Smooth muscle cell (in vitro differentiated cells): Measurements from ENCODE around the gene BEND6. TPM values are rescaled to one million over a fixed set of nuclear protein-coding genes. Genes with fewer than 3 reads are reported as not detected.

Source experiments
- DNase-seq: peaks from one replicate; lab custom pipeline; 2025; ENCODE audit not compliant: unreplicated experiment; lab: John Stamatoyannopoulos, UW
- H2AFZ ChIP-seq: fragments of 200-600 bp; sonication (generic); 2 replicates; pipeline ENCODE4 v1.6.0; 2016; ENCODE audit warnings: antibody characterized with exemption, low read depth, mild to moderate bottlenecking
- H3F3A ChIP-seq: fragments of 200-600 bp; sonication (generic); 2 replicates; pipeline ENCODE4 v1.6.0; 2017; ENCODE audit warnings: antibody characterized with exemption, low read depth
- H3K27ac ChIP-seq: fragments of 200-600 bp; sonication (generic); 2 replicates; pipeline ENCODE4 v1.5.1; 2016; ENCODE audit warnings: low read depth, mild to moderate bottlenecking
- H3K27me3 ChIP-seq: fragments of 200-600 bp; sonication (generic); 2 replicates; pipeline ENCODE4 v1.6.1; 2016; ENCODE audit warnings: low read depth, mild to moderate bottlenecking
- H3K36me3 ChIP-seq: fragments of 200-600 bp; sonication (generic); 2 replicates; pipeline ENCODE4 v1.5.1; 2016; ENCODE audit warnings: low read depth
- H3K4me1 ChIP-seq: fragments of 200-600 bp; sonication (generic); 2 replicates; pipeline ENCODE4 v1.5.1; 2016; ENCODE audit warnings: low read depth
- H3K4me2 ChIP-seq: fragments of 200-600 bp; sonication (generic); 2 replicates; pipeline ENCODE4 v1.6.0; 2016; ENCODE audit warnings: mild to moderate bottlenecking
- H3K4me3 ChIP-seq: fragments of 200-600 bp; sonication (generic); 2 replicates; pipeline ENCODE4 v1.5.1; 2016; ENCODE audit warnings: mild to moderate bottlenecking
- H3K79me2 ChIP-seq: fragments of 200-600 bp; sonication (generic); 2 replicates; pipeline ENCODE4 v1.6.0; 2016; ENCODE audit warnings: low read depth, mild to moderate bottlenecking
- H3K9ac ChIP-seq: fragments of 200-600 bp; sonication (generic); 2 replicates; pipeline ENCODE4 v1.6.0; 2016; ENCODE audit warnings: low read depth
- H3K9me3 ChIP-seq: fragments of 200-600 bp; sonication (generic); replicated peaks from 2 replicates; pipeline ENCODE4 v1.5.1; 2016; ENCODE audit warnings: low read depth
- H4K20me1 ChIP-seq: fragments of 200-600 bp; sonication (generic); 2 replicates; pipeline ENCODE4 v1.6.0; 2016; ENCODE audit warnings: low read depth
- CTCF ChIP-seq: fragments of 200-600 bp; sonication (generic); IDR thresholded peaks from 2 replicates; pipeline ENCODE4 v1.5.1; 2017; ENCODE audit warnings: borderline replicate concordance, mild to moderate bottlenecking, antibody characterized with exemption; ENCODE audit not compliant: insufficient read depth, poor library complexity, severe bottlenecking
- WGBS: methylation state at CpG from one replicate; pipeline ENCODE4 v1.1.7; 2016; ENCODE audit warnings: low lambda C conversion rate; 5-methylcytosine and 5-hydroxymethylcytosine counted together
- polyA plus RNA-seq: library from polyadenylated mRNA; unstranded; fragments of >200 nt; fragmentation: Nextera tagmentation; extraction: Ambion mirVana; gene quantifications from 2 replicates; pipeline ENCODE4 v1.2.1, GENCODE V29; 2016
- total RNA-seq: library from RNA; depleted of rRNA; stranded (reverse); fragments of >200 nt; gene quantifications from 2 replicates; pipeline ENCODE4 v1.2.3, GENCODE V29; 2014

BEND6 gene
- total and polyA plus RNA-seq, 2 experiments from 2014 or later, result 4.8 to 5.5 TPM

DNA sequence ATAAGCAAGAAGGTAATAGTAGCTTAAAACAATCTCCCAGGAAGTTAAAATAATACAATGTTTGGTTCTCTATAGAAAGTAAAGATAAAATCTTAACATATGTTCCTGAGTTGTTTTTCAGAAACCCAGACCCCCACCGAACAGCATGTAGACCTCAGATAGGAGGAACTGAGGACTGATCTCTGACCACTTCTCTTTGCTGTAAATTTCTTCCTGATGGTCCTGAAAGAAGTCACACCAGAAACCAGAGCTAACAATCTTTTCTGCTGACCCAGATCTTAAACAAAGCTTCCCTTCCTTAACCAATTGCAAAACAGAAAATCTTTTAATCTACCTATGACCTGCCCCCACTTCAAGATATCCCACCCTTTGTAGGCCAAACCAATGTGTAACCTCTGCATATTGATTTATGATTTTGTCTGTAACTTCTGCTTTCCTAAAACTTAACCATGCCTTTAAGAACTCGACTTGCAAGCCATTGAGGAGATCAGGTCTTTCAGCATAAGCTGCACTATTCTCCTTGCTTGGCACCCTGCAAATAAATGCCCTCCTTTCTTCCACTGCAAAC lies 21.9 kb upstream of the BEND6 start:
- no peaks in the 10 kb centered on the region for H4K20me1 ChIP-seq
- H3K9me3 ChIP-seq, result no peaks in the 10 kb centered on the region
- no peaks in the 10 kb centered on the region for H3K27me3 ChIP-seq
- H3K4me1 ChIP-seq, result no peaks in the 10 kb centered on the region
- no peak overlapping the region for H3K4me3 ChIP-seq
- no peaks in the 10 kb centered on the region for H3F3A ChIP-seq
- no peak for DNase-seq
- WGBS, result 90% methylated on average over 2 of the region's 2 CpGs
- H3K9ac ChIP-seq, result no peak overlapping the region
- TF ChIP-seq CTCF, result no peak
- no peaks in the 10 kb centered on the region for H3K79me2 ChIP-seq
- no peak overlapping the region for H3K27ac ChIP-seq
- no peak overlapping the region for H3K4me2 ChIP-seq
- no peaks in the 10 kb centered on the region for H3K36me3 ChIP-seq
- no peak overlapping the region for H2AFZ ChIP-seq

- H3K4me2 ChIP-seq, result no peak overlapping the region
- H3K4me1 ChIP-seq, result no peaks in the 10 kb centered on the region
- no peak overlapping the region for H3K9ac ChIP-seq
- H3K27ac ChIP-seq, result no peak overlapping the region
- H3K27me3 ChIP-seq, result no peaks in the 10 kb centered on the region
- no peak overlapping the region for H2AFZ ChIP-seq
- no peak overlapping the region for H3K4me3 ChIP-seq
- H3F3A ChIP-seq, result peaks cover 5% of the 10 kb centered on the region
- no peak for DNase-seq
- no peaks in the 10 kb centered on the region for H3K79me2 ChIP-seq
- no peaks in the 10 kb centered on the region for H3K9me3 ChIP-seq
- WGBS, result 69% methylated on average over 1 of the region's 1 CpG
- TF ChIP-seq CTCF, result no peak
- no peaks in the 10 kb centered on the region for H3K36me3 ChIP-seq
- H4K20me1 ChIP-seq, result no peaks in the 10 kb centered on the region
These were observed 21.3 kb upstream of the BEND6 start for GRCh38 chr6:56933650-56934049.

GRCh38 chr6:56934876-56935275 lies 20.0 kb upstream of the BEND6 start:
- no peak for DNase-seq
- no peak overlapping the region for H3K4me2 ChIP-seq
- no peak overlapping the region for H3K27ac ChIP-seq
- H3K9ac ChIP-seq, result no peak overlapping the region
- H3K79me2 ChIP-seq, result no peaks in the 10 kb centered on the region
- no peaks in the 10 kb centered on the region for H3K27me3 ChIP-seq
- no peak overlapping the region for H2AFZ ChIP-seq
- peaks cover 5% of the 10 kb centered on the region for H3F3A ChIP-seq
- no peaks in the 10 kb centered on the region for H3K4me1 ChIP-seq
- H3K4me3 ChIP-seq, result no peak overlapping the region
- TF ChIP-seq CTCF, result no peak
- no peaks in the 10 kb centered on the region for H3K9me3 ChIP-seq
- 91% methylated on average over 4 of the region's 4 CpGs for WGBS
- H4K20me1 ChIP-seq, result no peaks in the 10 kb centered on the region
- no peaks in the 10 kb centered on the region for H3K36me3 ChIP-seq

DNA sequence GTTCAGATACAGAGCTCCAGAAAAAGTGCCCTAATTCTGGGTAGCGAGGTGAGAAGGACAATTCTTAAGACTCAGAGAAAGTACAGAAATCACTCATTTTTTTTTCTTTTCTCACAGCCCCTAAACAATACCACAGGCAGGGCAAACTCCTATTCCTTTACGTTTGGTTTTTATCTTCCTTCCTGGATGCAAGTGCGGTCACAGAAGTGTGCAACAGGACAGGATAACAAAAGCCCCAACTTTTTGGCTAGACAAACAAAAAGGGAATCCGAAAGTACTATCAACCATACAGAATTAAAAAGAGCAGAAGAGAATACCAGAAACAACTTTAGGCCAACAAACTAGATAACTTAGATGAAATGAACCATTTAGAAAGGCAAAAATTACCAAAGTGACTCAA lies 18.4 kb upstream of the BEND6 start:
- DNase-seq, result no peak
- H3K4me1 ChIP-seq, result no peaks in the 10 kb centered on the region
- H3K4me2 ChIP-seq, result no peak overlapping the region
- 81% methylated on average over 4 of the region's 4 CpGs for WGBS
- H3K9ac ChIP-seq, result no peak overlapping the region
- H4K20me1 ChIP-seq, result no peaks in the 10 kb centered on the region
- H3K4me3 ChIP-seq, result no peak overlapping the region
- H2AFZ ChIP-seq, result no peak overlapping the region
- H3K79me2 ChIP-seq, result no peaks in the 10 kb centered on the region
- H3K27ac ChIP-seq, result no peak overlapping the region
- H3K27me3 ChIP-seq, result no peaks in the 10 kb centered on the region
- TF ChIP-seq CTCF, result no peak
- H3F3A ChIP-seq, result peaks cover 5% of the 10 kb centered on the region
- H3K9me3 ChIP-seq, result peaks cover 5% of the 10 kb centered on the region
- no peaks in the 10 kb centered on the region for H3K36me3 ChIP-seq
